ENCODE data around the gene PIP5K1B.
A peak's percentile ranks its signal among the peaks of the same experiment; 100 is the strongest.
"Not testable (repeated sequence)": the region's sequence is repeated elsewhere in the genome, so short reads cannot be mapped to it uniquely, and the experiment has no call there.

Gene PIP5K1B

GRCh38 chr9:69035438-69036308 is 330.6 kb downstream of the PIP5K1B start, which contains the start of gene FXN:
Gene FXN (plus strand): TSS chr9:69035752. CDS start chr9:69035783, 31 bp downstream.
- DNase-seq (ENCODE audit: insufficient read length, low spot score), result peak; percentile 98
- peak; percentile 75 for TF ChIP-seq POLR2A (IDR thresholded peaks at IDR 0.05; ENCODE audit: low read depth, low read length)
- FAIRE-seq, result no peak

- no peak for TF ChIP-seq POLR2A (IDR thresholded peaks at IDR 0.05; ENCODE audit: low read depth, low read length)
- no peak for DNase-seq (ENCODE audit: insufficient read length, low spot score)
- no peak for FAIRE-seq
Observed at GRCh38 chr9:69036309-69036708, 331.3 kb downstream of the PIP5K1B start.

DNA sequence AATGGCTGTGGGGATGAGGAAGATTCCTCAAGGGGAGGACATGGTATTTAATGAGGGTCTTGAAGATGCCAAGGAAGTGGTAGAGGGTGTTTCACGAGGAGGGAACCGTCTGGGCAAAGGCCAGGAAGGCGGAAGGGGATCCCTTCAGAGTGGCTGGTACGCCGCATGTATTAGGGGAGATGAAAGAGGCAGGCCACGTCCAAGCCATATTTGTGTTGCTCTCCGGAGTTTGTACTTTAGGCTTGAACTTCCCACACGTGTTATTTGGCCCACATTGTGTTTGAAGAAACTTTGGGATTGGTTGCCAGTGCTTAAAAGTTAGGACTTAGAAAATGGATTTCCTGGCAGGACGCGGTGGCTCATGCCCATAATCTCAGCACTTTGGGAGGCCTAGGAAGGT is 331.8 kb downstream of the PIP5K1B start:
- TF ChIP-seq POLR2A (IDR thresholded peaks at IDR 0.05; ENCODE audit: low read depth, low read length), result no peak
- no peak for FAIRE-seq
- no peak for DNase-seq (ENCODE audit: insufficient read length, low spot score)

- no peak for TF ChIP-seq POLR2A (IDR thresholded peaks at IDR 0.05; ENCODE audit: low read depth, low read length)
- no peak for FAIRE-seq
- no peak for DNase-seq (ENCODE audit: insufficient read length, low spot score)
Observed at GRCh38 chr9:69040646-69041045, 335.6 kb downstream of the PIP5K1B start.

- FAIRE-seq (peak; percentile 23), DNase-seq (ENCODE audit: insufficient read length, low spot score) (peak; percentile 37)
- no peak for TF ChIP-seq POLR2A (IDR thresholded peaks at IDR 0.05; ENCODE audit: low read depth, low read length)
Observed at GRCh38 chr9:69044240-69045219, 339.5 kb downstream of the PIP5K1B start.

DNA sequence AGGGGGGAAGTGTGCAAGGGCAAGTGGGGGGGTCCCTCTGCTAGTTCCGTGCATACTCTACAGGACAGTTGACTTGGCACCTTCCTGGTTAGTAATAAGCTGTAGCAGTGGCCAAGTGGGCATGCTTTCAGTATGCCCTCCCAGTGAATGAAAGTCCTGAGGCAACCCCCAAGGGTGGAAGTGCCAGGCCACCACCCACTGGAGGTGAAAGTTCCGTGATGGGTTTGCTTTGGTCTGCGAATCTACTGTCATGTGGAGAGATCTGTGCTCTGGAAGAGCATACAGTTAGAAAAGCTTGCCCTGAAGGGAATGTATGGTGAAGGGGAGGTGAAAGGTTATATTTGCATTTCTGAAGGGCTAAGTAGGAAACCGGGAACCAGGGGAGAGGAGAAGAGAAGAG is 340.8 kb downstream of the PIP5K1B start:
- no peak for DNase-seq (ENCODE audit: insufficient read length, low spot score)
- TF ChIP-seq POLR2A (IDR thresholded peaks at IDR 0.05; ENCODE audit: low read depth, low read length), result no peak
- no peak for FAIRE-seq

- FAIRE-seq (no peak), DNase-seq (ENCODE audit: insufficient read length, low spot score) (no peak)
- TF ChIP-seq POLR2A (IDR thresholded peaks at IDR 0.05; ENCODE audit: low read depth, low read length), result no peak
Observed at GRCh38 chr9:69046723-69047122, 341.7 kb downstream of the PIP5K1B start.

GRCh38 chr9:69047371-69047770 is 342.3 kb downstream of the PIP5K1B start:
- DNase-seq (ENCODE audit: insufficient read length, low spot score) (no peak), FAIRE-seq (no peak)
- no peak for TF ChIP-seq POLR2A (IDR thresholded peaks at IDR 0.05; ENCODE audit: low read depth, low read length)

DNA sequence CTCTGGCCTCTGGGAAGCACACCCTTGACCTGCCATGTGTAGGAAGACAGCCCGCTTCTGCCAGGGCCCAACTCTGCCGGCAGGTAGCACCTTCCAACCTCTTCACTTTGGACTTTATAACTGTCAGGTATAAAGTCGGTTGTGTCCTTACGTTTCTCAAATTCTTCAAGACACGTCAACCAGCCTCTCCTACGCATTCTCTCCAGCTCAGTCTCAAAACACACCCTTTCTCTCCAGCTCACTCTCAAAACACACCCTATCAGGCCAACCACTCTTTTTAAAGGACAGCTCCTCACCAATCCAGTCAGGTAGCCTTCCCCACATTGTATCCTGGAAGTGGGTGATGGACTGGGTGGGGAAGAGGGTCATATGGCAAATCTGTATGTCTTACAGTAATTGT is 344.1 kb downstream of the PIP5K1B start:
- FAIRE-seq (no peak), DNase-seq (ENCODE audit: insufficient read length, low spot score) (no peak)
- TF ChIP-seq POLR2A (IDR thresholded peaks at IDR 0.05; ENCODE audit: low read depth, low read length), result no peak

GRCh38 chr9:69050936-69051335 is 345.9 kb downstream of the PIP5K1B start:
- FAIRE-seq; DNase-seq (ENCODE audit: insufficient read length, low spot score): not testable (repeated sequence)

GRCh38 chr9:69054989-69055388 is 349.9 kb downstream of the PIP5K1B start:
- no peak for TF ChIP-seq POLR2A (IDR thresholded peaks at IDR 0.05; ENCODE audit: low read depth, low read length)
- DNase-seq (ENCODE audit: insufficient read length, low spot score) (no peak), FAIRE-seq (no peak)

DNA sequence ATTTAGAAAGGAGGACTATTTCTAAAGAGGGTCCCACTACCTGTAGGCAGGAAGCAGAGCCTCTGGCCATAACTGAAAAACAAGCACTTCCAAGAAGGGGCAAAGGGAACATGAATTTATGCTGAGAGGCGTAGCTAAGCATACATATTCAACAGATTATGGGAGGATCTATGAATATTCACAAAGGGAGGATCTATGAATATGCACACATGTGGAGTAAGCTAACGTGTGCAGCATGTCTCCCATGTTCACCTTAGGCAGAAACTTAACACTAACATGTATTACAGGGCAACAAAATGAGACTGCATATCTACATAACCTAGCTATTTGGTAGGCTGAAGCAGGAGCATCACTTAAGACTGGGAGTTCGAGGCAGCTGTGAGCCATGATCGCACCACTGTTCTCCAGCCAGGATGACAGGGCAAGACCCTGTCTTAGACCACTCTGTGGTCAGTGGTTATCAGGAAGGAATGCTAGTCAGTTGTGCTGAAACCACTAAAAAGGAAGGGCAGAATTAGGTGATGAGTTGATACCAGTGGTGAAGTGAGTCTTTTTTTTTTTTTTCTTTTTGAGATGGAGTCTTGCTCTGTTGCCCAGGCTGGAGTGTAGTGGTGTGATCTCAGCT is 351.3 kb downstream of the PIP5K1B start:
- TF ChIP-seq POLR2A (IDR thresholded peaks at IDR 0.05; ENCODE audit: low read depth, low read length), result no peak
- DNase-seq (ENCODE audit: insufficient read length, low spot score), result no peak
- FAIRE-seq, result no peak

- no peak for TF ChIP-seq POLR2A (IDR thresholded peaks at IDR 0.05; ENCODE audit: low read depth, low read length)
- no peak for FAIRE-seq
- no peak for DNase-seq (ENCODE audit: insufficient read length, low spot score)
Observed at GRCh38 chr9:69058101-69058500, 353.1 kb downstream of the PIP5K1B start.

Data from H54 (cell line).